GM12891 (cell line): Measurements from ENCODE around the gene ZNF497.

Source experiments
- POLR2A ChIP-seq: IDR thresholded peaks from 2 replicates; pipeline ENCODE4 v1.6.1; 2011; ENCODE audit warnings: low read depth, low read length, control low read depth
- POLR2AphosphoS5 ChIP-seq: IDR thresholded peaks from 2 replicates; pipeline ENCODE4 v1.6.1; 2011; ENCODE audit warnings: low read depth, low read length, control low read depth
- SPI1 ChIP-seq: IDR thresholded peaks from 2 replicates; pipeline ENCODE4 v1.6.1; 2011; ENCODE audit warnings: low read depth, low read length, control low read depth
- TAF1 ChIP-seq: IDR thresholded peaks from 2 replicates; pipeline ENCODE4 v1.6.1; 2011; ENCODE audit warnings: low read depth, low read length, control low read depth

DNA sequence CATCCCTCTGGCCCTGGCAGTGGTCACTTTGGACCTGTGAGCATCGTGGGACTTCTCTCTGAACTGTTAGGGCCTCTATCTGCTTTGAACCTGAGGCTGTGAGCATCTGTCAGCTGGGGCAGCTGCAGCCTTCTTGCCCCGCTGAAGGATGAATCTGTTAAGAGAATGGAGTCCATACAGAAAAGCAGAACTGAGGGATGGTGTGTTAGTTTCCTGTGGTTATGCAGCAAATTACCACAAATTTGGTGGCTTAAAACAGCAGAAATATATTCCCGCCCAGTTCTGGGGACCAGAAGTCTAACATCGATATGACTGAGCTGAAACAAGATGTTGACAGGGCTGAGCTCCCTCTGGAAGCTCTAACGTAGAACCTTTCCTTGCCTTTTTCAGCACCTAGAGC is 1.6 kb upstream of the ZNF497 start:
- TF ChIP-seq POLR2AphosphoS5 (no peak), POLR2A (no peak), TAF1 (no peak), SPI1 (peak; percentile 89)
